ENCODE data around the gene RSU1.

DNA sequence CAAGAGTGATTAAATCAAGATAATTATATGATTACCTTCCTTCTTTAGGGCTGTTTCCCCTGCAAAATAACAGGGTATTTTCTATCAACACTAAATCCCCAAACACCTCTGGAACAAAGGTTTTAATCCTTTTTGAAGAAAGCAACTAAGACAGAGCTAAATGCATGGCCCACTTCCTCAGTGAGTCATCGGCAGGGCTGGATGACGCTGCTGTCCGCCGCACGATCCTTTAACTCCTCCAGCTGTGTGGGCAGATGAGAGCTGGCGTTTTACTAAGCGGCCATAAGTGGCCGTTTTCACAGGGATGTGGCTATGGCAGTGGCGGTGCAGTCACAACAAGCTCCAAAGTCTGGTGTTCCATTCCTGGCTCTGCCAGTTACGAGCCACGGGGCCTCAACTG is 219.6 kb downstream of the RSU1 start:
- TF ChIP-seq POLR2A (IDR thresholded peaks at IDR 0.05; ENCODE audit: insufficient read depth in 1 of 2, low read depth in 2 of 2, low read length in 2 of 2) (no peak), SNAI1 (CRISPR knock-in tag; IDR thresholded peaks at IDR 0.05; ENCODE audit: borderline replicate concordance) (no peak), JUND (CRISPR knock-in tag; IDR thresholded peaks at IDR 0.05) (no peak), SP2 (CRISPR knock-in tag; IDR thresholded peaks at IDR 0.05) (no peak)
- TF ChIP-seq, protein P1, sequence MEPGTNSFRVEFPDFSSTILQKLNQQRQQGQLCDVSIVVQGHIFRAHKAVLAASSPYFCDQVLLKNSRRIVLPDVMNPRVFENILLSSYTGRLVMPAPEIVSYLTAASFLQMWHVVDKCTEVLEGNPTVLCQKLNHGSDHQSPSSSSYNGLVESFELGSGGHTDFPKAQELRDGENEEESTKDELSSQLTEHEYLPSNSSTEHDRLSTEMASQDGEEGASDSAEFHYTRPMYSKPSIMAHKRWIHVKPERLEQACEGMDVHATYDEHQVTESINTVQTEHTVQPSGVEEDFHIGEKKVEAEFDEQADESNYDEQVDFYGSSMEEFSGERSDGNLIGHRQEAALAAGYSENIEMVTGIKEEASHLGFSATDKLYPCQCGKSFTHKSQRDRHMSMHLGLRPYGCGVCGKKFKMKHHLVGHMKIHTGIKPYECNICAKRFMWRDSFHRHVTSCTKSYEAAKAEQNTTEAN (CRISPR knock-in tag; conservative IDR thresholded peaks at IDR 0.05): no peak

All from HepG2 (cell line).